UCSD-AML1 (cell line): ENCODE measurements around the gene ANTXR1.

Source experiments
- DNase-seq: peaks from one replicate; lab custom pipeline; 2025; ENCODE audit not compliant: unreplicated experiment; lab: John Stamatoyannopoulos, UW

The ANTXR1 gene

DNA sequence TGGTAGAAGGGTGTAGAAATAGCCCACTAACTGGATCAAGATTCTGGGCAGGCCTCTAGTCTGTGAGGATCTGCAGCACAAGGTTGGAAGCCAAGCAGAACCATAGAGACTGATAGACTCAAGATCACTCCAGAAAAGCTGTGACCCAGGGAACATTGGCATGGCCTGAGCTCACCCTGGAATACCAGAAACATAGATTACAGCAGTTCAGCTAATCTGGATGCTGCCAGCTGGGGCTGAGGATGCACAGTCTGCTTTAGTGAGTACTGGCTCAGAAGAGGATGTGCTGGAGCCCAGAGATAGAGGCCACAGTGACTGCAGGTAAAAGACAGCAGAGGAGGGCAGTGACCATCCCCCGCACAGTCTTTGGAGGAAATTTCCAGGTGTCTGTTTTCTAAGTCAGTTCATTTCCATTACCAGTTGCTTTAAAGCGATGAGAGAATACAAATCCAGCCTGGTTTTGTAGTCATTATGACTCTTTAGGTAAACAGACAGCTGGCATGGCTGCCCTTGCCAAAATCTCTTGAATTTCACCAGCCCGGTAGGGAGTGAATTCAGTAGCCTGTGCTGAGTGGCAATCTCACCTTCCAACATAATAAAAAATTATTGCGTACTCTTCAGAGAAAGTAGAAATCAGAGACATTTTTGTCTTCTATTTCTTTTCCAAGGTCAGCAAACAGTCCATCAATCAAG, 119.2 kb downstream of the ANTXR1 start:
- no peak for DNase-seq

- no peak for DNase-seq
Observed at GRCh38 chr2:69132960-69133590, 120.1 kb downstream of the ANTXR1 start.

DNA sequence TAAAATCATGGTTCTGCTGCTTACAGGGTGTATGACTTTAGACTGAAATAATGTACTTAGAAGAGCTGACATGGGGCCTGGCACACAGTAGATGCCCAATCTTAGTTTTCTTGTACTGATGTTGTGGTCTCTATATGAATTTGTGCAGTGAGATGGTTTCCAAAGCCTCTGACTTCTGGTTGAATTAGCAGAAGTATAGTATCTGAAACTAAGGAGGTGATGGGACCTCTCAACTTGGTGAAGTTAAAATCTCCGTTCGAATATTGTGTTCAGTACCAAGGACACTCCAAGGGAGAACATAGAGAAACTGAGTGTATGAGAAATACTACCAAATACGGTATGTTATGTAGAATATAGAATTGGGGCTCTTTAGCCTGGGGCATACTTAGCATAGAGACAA, 120.9 kb downstream of the ANTXR1 start:
- DNase-seq, result no peak

GRCh38 chr2:69134306-69134945, 121.4 kb downstream of the ANTXR1 start:
- DNase-seq, result no peak

DNA sequence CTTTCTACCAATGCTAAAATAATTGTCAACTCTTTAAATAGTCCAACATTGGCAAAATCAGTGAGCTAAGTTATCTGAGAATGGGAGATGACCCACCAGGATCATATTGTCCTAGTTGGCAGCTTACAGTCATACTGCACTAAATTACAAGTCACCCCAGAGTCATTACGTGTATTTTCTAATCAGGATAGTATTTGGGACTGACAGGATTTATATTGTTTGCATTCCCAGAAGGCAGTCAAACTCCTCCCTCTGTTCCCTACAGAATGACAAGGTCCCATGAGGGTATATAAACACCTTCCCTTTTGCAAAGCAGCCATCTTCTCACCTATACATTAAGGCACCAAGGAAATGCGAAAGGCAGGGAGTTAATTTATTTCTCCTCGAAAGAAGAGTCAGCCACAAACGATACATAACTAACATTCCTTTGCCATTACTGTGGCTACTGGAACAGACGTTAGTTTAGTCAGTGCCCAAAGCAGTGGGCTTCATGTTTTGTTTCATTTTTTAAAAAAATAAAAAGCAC, 125.3 kb downstream of the ANTXR1 start:
- DNase-seq, result no peak

- no peak for DNase-seq
Observed at GRCh38 chr2:69138793-69139459, 125.9 kb downstream of the ANTXR1 start.

DNA sequence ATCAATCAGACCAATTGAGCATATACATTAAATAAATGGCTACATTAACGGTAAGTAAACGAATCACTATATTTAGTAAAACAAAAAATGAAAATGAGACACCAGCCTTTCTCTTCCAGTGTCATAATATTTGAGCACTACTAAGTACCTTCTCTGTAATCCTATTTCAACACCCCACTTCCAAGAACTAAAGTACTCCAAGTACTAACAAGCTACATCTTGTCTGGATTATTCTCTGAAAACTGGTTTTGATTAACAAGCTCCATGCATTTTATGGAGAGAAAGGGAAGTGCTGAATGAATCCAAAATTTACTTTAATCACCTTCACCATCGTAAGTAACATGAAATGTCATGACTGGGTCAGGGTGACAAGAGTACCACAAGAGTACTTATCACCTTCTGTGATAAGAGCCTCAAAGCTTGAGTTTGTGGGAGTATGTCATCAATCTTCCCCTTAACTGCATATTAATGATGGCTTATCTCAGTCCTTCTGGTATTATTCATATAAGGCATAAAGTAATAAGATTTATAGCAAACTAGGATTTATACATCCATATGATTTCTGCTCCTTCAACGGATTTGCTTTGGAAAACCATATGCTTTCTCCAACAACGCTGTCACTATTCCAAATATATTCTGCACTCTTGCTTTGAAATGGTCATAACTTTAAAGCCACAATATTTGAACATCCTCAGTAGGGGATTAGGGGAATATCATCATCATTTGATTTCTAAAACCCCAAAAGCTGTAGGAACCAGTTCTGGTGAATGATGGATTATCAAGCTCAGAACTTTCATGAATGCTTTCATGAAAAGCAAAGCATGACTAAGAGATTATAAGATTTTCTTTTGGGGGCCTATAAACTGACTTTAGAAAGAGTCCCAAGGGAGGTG, 127.0 kb downstream of the ANTXR1 start:
- no peak for DNase-seq

DNA sequence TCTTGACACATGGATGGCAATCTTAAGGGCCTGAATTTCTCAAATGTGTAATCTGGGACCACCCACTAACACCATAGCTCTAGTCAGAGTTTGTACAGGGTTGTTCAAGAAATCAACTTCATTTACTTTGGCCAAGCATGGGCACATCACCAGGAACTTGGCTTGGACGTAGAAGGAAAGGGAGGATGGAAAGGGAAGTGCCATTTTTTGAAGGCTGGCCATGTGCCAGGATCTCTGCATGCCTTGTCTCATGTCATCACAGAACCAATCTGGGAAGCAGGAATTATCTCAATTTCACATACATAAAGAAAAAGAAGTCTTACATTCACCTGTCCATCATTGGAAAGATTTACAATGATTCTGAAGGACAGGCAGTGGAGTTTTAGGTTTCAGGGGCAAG, 128.1 kb downstream of the ANTXR1 start:
- no peak for DNase-seq

DNA sequence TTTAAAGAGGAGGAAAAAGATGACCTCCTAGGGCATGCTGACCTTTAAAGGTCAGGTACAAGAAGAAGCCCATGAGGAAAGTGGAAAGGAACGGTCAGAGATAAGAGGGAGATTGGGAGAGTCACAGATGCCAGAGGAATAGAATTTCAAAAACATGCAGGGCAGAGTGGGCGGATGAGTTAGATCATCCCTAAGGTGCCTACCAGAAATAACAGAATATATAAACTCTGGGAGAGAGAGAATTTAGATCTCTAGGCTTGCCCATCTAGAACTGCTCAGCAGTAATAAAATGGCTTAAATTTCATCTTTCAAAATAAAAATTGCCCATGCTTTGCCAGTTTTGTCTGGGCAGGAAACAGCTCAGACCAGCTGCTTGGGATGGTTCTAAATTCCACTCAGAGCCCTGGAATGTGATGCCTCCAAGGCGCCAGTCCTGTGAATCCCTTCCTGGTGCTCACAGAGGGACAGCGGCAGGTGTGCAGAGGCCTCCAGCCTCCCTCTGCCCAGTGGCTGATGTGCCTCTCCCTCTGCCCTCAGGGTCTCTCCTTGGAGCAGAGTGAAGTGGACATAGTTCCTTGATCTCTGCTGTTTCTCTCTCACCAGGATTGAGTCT, 130.9 kb downstream of the ANTXR1 start:
- DNase-seq, result no peak

GRCh38 chr2:69145204-69145603, 132.2 kb downstream of the ANTXR1 start:
- DNase-seq, result no peak

DNA sequence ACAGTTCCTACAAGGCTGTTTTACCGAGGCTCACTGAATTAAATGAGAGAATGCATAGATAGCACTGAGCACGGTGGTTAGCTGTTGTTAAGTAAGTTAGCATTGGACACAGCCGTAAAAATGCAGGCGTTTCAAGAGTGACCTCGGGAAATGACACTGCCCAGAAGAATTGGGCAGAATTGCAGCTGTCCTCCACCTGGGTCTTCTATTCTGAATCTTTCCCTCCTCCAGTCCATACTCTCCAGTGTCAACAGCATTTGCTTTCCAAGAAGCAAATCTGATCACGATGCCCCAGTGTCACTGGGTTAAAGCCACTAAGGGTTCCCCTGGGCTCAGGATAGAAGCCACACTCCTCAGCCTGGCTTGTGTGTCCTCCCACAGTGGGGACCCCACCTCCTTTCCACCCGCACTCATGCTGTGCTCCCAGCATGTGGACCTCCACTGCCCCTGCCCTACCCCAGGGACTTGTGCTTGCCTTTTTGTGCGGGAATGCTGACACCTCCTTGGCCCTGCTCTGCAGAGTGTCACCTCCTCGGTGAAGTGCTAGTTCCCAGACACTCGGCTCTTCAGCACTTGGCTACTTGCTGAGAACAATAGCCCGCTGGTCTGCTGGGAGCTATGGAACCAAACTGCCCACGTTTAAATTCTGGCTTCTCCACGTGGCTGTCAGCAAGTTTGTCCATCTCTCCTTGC, 135.0 kb downstream of the ANTXR1 start:
- DNase-seq, result no peak

GRCh38 chr2:69149631-69150215, 136.7 kb downstream of the ANTXR1 start:
- no peak for DNase-seq

- DNase-seq, result no peak
Observed at GRCh38 chr2:69151931-69152330, 139.0 kb downstream of the ANTXR1 start.

GRCh38 chr2:69152847-69153583, 140.0 kb downstream of the ANTXR1 start:
- no peak for DNase-seq

- no peak for DNase-seq
Observed at GRCh38 chr2:69154106-69154505, 141.1 kb downstream of the ANTXR1 start.

- DNase-seq, result no peak
Observed at GRCh38 chr2:69156624-69157023, 143.6 kb downstream of the ANTXR1 start.

DNA sequence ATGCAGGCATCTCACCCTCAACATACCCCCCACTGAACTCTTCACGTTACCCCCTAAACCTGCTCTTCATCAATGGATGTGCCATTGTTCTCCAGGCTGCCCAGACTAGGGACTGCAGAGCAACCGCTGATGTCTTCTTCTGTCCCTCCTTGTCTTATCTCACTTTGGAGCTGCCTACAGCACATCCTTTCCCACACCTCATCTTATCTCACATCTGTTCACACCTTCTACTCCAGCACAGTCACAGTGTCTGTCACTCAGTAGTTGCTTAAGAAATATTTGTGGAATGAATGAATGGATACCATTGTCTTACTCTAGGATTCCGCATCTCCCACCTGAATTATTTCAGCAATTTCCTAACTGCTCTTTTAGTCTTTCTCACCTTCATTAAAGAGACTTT, 144.5 kb downstream of the ANTXR1 start:
- no peak for DNase-seq

DNA sequence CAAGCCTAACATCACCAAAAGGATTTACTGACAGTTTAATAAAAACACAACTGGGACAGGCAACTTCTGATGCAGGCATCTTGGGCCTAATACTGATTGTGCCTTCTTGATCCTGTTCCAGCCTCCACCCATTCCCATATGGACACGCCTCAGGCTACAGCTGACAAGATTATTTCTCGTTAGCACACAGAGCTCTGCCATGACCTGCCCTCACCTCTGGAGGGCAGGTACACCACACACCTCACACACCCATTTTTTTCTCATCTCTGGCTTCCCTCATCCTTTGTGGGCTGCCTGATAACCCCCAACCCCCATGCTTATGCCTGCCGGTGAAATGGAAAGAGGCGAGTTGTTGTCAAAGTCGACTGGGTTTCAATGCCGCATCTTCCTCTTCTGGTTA, 147.0 kb downstream of the ANTXR1 start:
- DNase-seq, result no peak

- DNase-seq, result no peak
Observed at GRCh38 chr2:69162057-69162456, 149.1 kb downstream of the ANTXR1 start.
